ENCODE data around the gene AVPR2. TPM values are rescaled to one million over a fixed set of nuclear protein-coding genes. Genes with fewer than 3 reads are reported as not detected.

Gene AVPR2
- total and polyA plus RNA-seq, 4 donors, result 0.51 to 2.5 (median 0.84) TPM

- TF ChIP-seq CTCF (IDR thresholded peaks at IDR 0.05; ENCODE audit: control extremely low read depth, extremely low read depth), result no peak
- peaks cover 0 to 3% (median 0%) of the 10 kb centered on the region in 3 donors for H3K27me3 ChIP-seq (ENCODE audit: control insufficient read depth in 3 of 3, insufficient read depth in 3 of 3, low read length in 2 of 3)
- 69 to 71% methylated on average over 15 to 16 of the region's 16 CpGs for WGBS, 2 donors
- H3K9me3 ChIP-seq (ENCODE audit: control insufficient read depth in 4 of 4, insufficient read depth in 3 of 4, low read length in 3 of 4), result no peaks in the 10 kb centered on the region
- ATAC-seq (ENCODE audit: insufficient read depth, low FRiP score) (no peak), DNase-seq (no peak)
- no peak overlapping the region for H3K9ac ChIP-seq (ENCODE audit: insufficient read depth in 1 of 2, low read length in 2 of 2)
- H3K4me3 ChIP-seq, result no peak overlapping the region
- H3K36me3 ChIP-seq (ENCODE audit: control insufficient read depth in 4 of 4, insufficient read depth in 4 of 4, low read length in 4 of 4), result peaks cover 0 to 9% (median 0%) of the 10 kb centered on the region in 4 donors
- H3K4me1 ChIP-seq (ENCODE audit: control insufficient read depth in 5 of 5, insufficient read depth in 5 of 5, low read length in 5 of 5), result peaks cover 0 to 18% (median 10%) of the 10 kb centered on the region in 5 donors
- no peak overlapping the region for H3K27ac ChIP-seq (ENCODE audit: low read depth in 1 of 2, low read length in 1 of 2)
Observed at GRCh38 chrX:153921070-153921469, 16.6 kb downstream of the AVPR2 start.

DNA sequence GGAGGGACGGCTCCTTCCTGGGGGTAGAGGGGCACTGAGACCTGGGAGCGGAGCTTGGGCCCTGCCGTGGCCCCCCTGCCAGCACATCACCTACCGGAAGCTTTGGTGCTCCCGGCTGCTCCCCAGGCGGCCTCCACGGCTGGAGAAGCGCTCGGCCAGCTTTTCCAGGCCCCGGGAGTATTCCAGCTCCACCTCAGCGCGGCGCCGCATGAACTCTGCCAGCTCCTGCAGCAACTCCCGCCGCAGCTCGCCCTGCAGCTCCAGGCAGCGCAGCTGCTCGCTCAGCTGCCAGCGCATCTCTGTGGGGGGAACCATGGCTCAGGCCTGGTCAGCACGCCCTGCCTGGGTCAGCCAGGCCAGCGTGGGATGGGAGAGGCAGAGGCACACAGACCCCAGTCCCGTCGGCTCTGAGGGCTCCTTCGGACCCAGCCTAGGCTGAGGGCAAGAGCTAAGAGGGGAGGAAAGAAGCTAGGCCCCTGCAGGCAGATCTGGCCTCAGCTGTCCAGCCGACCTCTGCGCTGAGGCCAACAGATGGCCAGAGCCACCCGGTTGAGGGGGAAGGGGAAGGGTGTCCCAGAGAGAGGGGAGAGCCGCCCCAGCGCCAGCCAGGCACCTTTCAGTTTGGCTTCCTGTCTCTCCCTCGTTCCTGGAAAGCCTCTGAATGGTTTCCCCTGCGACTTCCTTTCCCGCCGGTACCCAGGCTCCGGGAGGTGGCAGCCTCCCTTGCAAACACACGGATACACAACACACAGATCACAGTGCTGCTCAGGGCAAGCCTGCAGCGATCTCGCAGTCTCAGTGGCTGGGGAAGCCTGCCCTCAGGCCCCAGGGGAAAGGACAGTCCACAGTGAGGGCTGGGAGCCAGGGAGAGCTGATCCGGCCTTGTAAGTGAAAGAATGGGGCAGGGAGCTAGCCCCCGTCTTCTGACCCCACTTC is 17.3 kb downstream of the AVPR2 start:
- 59 to 63% methylated on average over 22 to 40 of the region's 40 CpGs for WGBS, 2 donors
- H3K36me3 ChIP-seq (ENCODE audit: control insufficient read depth in 4 of 4, insufficient read depth in 4 of 4, low read length in 4 of 4), result peaks cover 0 to 9% (median 0%) of the 10 kb centered on the region in 4 donors
- ATAC-seq (ENCODE audit: insufficient read depth, low FRiP score), result no peak
- peaks cover 0 to 3% (median 0%) of the 10 kb centered on the region in 3 donors for H3K27me3 ChIP-seq (ENCODE audit: control insufficient read depth in 3 of 3, insufficient read depth in 3 of 3, low read length in 2 of 3)
- H3K4me1 ChIP-seq (ENCODE audit: control insufficient read depth in 5 of 5, insufficient read depth in 5 of 5, low read length in 5 of 5), result peaks cover 0 to 24% (median 10%) of the 10 kb centered on the region in 5 donors
- H3K9me3 ChIP-seq (ENCODE audit: control insufficient read depth in 4 of 4, insufficient read depth in 3 of 4, low read length in 3 of 4), result no peaks in the 10 kb centered on the region
- H3K9ac ChIP-seq (ENCODE audit: insufficient read depth in 1 of 2, low read length in 2 of 2), result no peak overlapping the region
- peak in 1 of 3 donors; percentile 40 for DNase-seq
- peak overlapping the region in 1 of 2 donors; percentile 15 for H3K27ac ChIP-seq (ENCODE audit: low read depth in 1 of 2, low read length in 1 of 2)
- H3K4me3 ChIP-seq, result no peak overlapping the region
- no peak for TF ChIP-seq CTCF (IDR thresholded peaks at IDR 0.05; ENCODE audit: control extremely low read depth, extremely low read depth)

GRCh38 chrX:153922932-153923857 is 18.7 kb downstream of the AVPR2 start:
- peaks cover 0 to 34% (median 10%) of the 10 kb centered on the region in 5 donors for H3K4me1 ChIP-seq (ENCODE audit: control insufficient read depth in 5 of 5, insufficient read depth in 5 of 5, low read length in 5 of 5)
- peaks cover 0 to 3% (median 0%) of the 10 kb centered on the region in 3 donors for H3K27me3 ChIP-seq (ENCODE audit: control insufficient read depth in 3 of 3, insufficient read depth in 3 of 3, low read length in 2 of 3)
- TF ChIP-seq CTCF (IDR thresholded peaks at IDR 0.05; ENCODE audit: control extremely low read depth, extremely low read depth), result no peak
- no peak overlapping the region for H3K9ac ChIP-seq (ENCODE audit: insufficient read depth in 1 of 2, low read length in 2 of 2)
- peaks cover 0 to 9% (median 0%) of the 10 kb centered on the region in 4 donors for H3K36me3 ChIP-seq (ENCODE audit: control insufficient read depth in 4 of 4, insufficient read depth in 4 of 4, low read length in 4 of 4)
- no peak for ATAC-seq (ENCODE audit: insufficient read depth, low FRiP score)
- no peak overlapping the region for H3K27ac ChIP-seq (ENCODE audit: low read depth in 1 of 2, low read length in 1 of 2)
- peak; percentile 62 to 80 (median 75) for DNase-seq
- H3K9me3 ChIP-seq (ENCODE audit: control insufficient read depth in 4 of 4, insufficient read depth in 3 of 4, low read length in 3 of 4), result no peaks in the 10 kb centered on the region
- 45 to 58% methylated on average over 21 to 25 of the region's 25 CpGs for WGBS, 2 donors
- no peak overlapping the region for H3K4me3 ChIP-seq

Data from lung (tissue), 12 donors.